ENCODE data around the gene HSPG2.
A peak's percentile ranks its signal among the peaks of the same experiment; 100 is the strongest.
"Not testable (repeated sequence)": the region's sequence is repeated elsewhere in the genome, so short reads cannot be mapped to it uniquely, and the experiment has no call there.

HSPG2 gene

DNA sequence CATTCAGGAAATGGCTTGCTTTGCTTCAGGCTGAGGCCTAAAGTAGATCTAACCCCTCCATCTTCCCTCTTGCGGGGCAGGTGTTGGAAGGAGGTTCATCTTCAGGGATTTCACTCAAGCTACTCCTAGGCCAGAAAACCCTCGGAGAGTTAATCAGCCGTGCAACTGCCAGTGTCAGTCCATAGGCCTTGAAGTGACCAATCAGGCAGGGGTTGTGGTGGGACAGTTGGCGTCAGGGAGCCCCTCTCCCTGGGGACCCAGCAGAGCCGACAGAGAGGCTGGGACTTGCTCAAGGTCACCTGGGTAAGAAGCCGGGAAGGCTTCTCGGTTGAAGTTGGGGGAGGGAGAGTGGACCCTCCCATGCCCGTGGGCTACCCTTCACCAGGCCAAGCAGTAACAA is 36.8 kb upstream of the HSPG2 start:
- not testable (repeated sequence) for H3K4me1 ChIP-seq (ENCODE audit: insufficient read depth, poor library complexity, severe bottlenecking); H3K9me3 ChIP-seq (ENCODE audit: severe bottlenecking); ATAC-seq (ENCODE audit: low read depth); H3K27me3 ChIP-seq (ENCODE audit: insufficient read depth, poor library complexity, severe bottlenecking); H3K4me3 ChIP-seq (ENCODE audit: severe bottlenecking); H3K27ac ChIP-seq (ENCODE audit: poor library complexity, severe bottlenecking); H3K36me3 ChIP-seq (ENCODE audit: low read depth); DNase-seq (ENCODE audit: low spot score)

DNA sequence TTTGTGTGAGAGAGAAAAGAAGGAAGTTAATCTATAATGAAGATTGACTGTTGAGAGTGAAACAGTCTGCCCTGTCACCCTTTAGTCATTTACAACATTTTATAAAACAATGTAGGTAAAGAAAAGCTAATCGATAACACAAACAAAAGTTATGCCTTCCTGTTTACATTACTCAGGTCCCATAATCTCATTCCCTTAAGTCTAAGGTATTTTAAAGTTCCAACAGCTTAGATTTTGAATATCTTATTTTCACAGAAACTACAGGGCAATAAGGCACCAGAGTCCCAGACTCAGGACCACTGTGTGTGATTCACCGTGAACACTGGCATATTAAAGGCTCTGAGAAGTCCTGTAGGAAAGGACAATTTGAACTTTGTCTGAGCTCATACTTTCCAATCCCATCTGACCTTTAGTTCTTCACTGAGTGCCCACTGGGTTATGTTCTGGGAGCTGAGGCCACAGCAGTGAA is 35.9 kb upstream of the HSPG2 start:
- H3K36me3 ChIP-seq (ENCODE audit: low read depth); DNase-seq (ENCODE audit: low spot score); ATAC-seq (ENCODE audit: low read depth); H3K27ac ChIP-seq (ENCODE audit: poor library complexity, severe bottlenecking); H3K4me1 ChIP-seq (ENCODE audit: insufficient read depth, poor library complexity, severe bottlenecking); H3K27me3 ChIP-seq (ENCODE audit: insufficient read depth, poor library complexity, severe bottlenecking); H3K4me3 ChIP-seq (ENCODE audit: severe bottlenecking); H3K9me3 ChIP-seq (ENCODE audit: severe bottlenecking): not testable (repeated sequence)

DNA sequence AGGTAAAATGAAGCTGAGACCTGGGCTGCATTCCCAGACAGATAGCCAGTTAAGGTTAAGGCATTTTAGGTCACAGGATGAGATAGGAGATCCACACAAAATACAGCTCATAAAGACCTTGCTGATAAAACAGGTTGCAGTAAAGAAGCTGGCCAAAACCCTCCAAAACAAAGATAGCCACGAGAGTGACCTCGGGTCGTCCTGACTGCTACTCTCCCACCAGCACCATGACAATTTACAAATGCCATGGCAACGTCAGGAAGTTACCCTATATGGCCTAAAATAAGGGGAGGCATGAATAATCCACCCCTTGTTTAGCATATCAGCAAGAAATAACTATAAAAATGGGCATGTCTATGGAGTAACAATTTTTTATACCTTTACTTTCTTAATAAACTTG is 33.4 kb upstream of the HSPG2 start:
- DNase-seq (ENCODE audit: low spot score), result not testable (repeated sequence)

DNA sequence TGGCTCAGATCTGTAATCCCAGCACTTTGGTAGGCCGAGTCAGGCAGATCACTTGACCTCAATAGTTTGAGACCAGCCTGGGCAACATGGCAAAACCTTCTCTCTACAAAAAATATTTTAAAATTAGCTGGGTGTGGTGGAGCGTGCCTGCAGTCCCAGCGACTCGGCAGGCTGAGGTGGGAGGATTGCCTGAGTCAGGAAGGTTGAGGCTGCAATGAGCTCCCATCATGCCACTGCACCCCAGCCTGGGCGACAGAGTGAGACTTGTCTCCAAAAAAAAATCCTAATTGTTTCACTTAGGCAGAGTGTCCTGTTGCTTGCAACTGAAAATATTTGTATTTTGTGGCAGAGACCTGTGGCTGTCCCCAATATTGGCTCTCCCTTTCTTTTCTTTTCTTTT is 32.0 kb upstream of the HSPG2 start:
- H3K9me3 ChIP-seq (ENCODE audit: severe bottlenecking); DNase-seq (ENCODE audit: low spot score); H3K27me3 ChIP-seq (ENCODE audit: insufficient read depth, poor library complexity, severe bottlenecking); H3K4me3 ChIP-seq (ENCODE audit: severe bottlenecking); ATAC-seq (ENCODE audit: low read depth); H3K27ac ChIP-seq (ENCODE audit: poor library complexity, severe bottlenecking); H3K36me3 ChIP-seq (ENCODE audit: low read depth): not testable (repeated sequence)
- H3K4me1 ChIP-seq (ENCODE audit: insufficient read depth, poor library complexity, severe bottlenecking), result peaks cover 14% of the 10 kb centered on the region

More for the DNA sequence above, 33.4 kb upstream of the HSPG2 start:
- H3K9me3 ChIP-seq (ENCODE audit: severe bottlenecking); ATAC-seq (ENCODE audit: low read depth); H3K27ac ChIP-seq (ENCODE audit: poor library complexity, severe bottlenecking); H3K27me3 ChIP-seq (ENCODE audit: insufficient read depth, poor library complexity, severe bottlenecking); H3K4me3 ChIP-seq (ENCODE audit: severe bottlenecking); H3K36me3 ChIP-seq (ENCODE audit: low read depth): not testable (repeated sequence)
- peaks cover 13% of the 10 kb centered on the region for H3K4me1 ChIP-seq (ENCODE audit: insufficient read depth, poor library complexity, severe bottlenecking)

DNA sequence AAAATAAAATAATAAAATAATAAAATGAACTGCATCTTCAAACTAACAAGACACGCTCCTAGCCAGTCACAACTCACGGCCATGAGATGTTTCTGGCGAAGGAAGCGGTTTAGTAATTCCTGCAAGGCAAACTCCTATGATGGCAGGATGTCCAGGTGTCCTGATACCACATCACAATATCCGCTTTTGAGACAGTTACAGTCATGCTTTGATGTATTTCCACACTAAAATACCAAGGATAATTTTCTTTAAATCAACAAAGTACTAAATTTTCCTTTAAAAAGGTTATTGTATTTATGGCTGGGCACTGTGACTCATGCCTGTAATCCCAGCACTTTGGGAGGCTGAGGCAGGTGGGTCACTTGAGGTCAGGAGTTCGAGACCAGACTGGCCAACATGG is 30.1 kb upstream of the HSPG2 start:
- ATAC-seq (ENCODE audit: low read depth); H3K27ac ChIP-seq (ENCODE audit: poor library complexity, severe bottlenecking); DNase-seq (ENCODE audit: low spot score); H3K27me3 ChIP-seq (ENCODE audit: insufficient read depth, poor library complexity, severe bottlenecking); H3K36me3 ChIP-seq (ENCODE audit: low read depth); H3K4me3 ChIP-seq (ENCODE audit: severe bottlenecking); H3K9me3 ChIP-seq (ENCODE audit: severe bottlenecking): not testable (repeated sequence)
- H3K4me1 ChIP-seq (ENCODE audit: insufficient read depth, poor library complexity, severe bottlenecking), result peaks cover 14% of the 10 kb centered on the region

DNA sequence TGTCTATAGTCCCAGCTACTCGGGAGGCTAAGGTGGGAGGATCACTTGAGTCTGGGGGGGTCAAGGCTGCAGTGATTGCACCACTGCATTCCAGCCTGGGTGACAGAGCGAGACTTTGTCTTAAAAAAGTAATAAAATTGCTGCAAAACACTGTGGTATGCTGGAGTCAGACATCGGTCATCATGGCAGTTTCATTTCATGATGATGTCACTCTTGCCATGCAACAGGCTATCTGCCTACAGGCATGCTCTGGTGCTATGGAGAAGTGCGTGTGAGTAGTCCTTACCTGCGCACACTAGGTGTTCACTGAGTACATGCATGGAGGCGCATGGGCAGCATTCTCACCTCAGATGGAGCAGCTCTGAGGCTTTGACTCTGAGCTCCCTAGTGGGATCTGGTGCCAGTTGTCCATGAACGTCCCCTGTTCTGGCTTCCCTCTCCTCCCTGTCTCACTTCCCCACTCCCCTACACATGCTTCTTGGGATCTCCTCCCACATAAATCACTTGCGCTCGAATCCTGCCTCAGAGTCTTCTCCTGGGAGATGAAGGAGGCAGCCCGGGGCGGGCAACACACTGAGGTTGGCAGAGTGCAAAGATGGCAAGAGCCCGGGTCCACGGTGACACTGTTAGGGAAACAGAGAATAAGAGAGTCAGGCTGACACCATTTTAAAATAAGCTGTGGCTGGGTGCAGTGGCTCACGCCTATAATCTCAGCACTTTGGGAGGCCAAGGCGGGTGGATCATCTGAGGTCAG is 29.3 kb upstream of the HSPG2 start:
- peaks cover 14% of the 10 kb centered on the region for H3K4me1 ChIP-seq (ENCODE audit: insufficient read depth, poor library complexity, severe bottlenecking)
- H3K4me3 ChIP-seq (ENCODE audit: severe bottlenecking), result no peak overlapping the region
- TF ChIP-seq, protein P1, sequence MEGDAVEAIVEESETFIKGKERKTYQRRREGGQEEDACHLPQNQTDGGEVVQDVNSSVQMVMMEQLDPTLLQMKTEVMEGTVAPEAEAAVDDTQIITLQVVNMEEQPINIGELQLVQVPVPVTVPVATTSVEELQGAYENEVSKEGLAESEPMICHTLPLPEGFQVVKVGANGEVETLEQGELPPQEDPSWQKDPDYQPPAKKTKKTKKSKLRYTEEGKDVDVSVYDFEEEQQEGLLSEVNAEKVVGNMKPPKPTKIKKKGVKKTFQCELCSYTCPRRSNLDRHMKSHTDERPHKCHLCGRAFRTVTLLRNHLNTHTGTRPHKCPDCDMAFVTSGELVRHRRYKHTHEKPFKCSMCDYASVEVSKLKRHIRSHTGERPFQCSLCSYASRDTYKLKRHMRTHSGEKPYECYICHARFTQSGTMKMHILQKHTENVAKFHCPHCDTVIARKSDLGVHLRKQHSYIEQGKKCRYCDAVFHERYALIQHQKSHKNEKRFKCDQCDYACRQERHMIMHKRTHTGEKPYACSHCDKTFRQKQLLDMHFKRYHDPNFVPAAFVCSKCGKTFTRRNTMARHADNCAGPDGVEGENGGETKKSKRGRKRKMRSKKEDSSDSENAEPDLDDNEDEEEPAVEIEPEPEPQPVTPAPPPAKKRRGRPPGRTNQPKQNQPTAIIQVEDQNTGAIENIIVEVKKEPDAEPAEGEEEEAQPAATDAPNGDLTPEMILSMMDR (IDR thresholded peaks at IDR 0.05; ENCODE audit: poor library complexity, severe bottlenecking), result no peak
- peak overlapping the region; percentile 11 for H3K27ac ChIP-seq (ENCODE audit: poor library complexity, severe bottlenecking)
- peak; percentile 82 for ATAC-seq (ENCODE audit: low read depth)
- H3K36me3 ChIP-seq (ENCODE audit: low read depth), result no peaks in the 10 kb centered on the region
- H3K27me3 ChIP-seq (ENCODE audit: insufficient read depth, poor library complexity, severe bottlenecking), result no peaks in the 10 kb centered on the region
- H3K9me3 ChIP-seq (ENCODE audit: severe bottlenecking), result no peaks in the 10 kb centered on the region
- DNase-seq (ENCODE audit: low spot score), result no peak

DNA sequence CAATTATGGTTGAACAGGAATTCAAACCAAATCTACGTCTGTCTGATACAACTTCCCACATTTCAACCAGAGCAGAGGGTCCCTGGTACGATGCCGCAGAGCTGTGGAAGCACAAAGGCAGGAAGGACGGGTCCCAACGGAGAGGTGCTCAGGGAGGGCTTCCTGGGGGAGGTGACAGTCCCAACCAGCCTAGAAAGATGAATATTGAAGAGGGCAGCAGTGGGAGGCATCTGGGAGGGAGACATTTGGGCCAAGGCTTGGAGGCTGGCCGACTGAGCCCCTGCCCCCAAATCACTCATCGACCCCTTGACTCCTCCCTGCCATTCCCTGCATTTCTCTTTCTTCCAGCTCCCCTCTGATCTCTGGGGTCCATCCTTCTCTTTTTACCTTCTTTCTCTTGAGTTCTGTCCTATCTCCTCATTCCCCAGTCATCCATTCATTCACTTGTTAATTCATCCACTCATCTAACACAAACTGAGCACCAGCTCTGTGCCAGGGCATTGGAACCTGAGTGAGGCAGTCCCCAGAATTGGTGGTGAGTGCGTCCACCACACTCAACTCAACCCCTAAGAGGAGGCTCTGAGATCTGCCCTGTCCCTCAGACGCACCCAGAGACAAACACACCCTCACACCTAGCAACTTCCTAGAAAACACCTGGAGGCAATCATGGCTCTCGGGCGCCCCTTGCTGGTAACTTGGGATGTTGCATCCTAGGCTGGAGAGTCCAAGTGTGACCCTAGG is 26.5 kb upstream of the HSPG2 start:
- TF ChIP-seq, protein P1 (IDR thresholded peaks at IDR 0.05; ENCODE audit: poor library complexity, severe bottlenecking), result peak; percentile 93
- no peaks in the 10 kb centered on the region for H3K9me3 ChIP-seq (ENCODE audit: severe bottlenecking)
- peaks cover 14% of the 10 kb centered on the region for H3K4me1 ChIP-seq (ENCODE audit: insufficient read depth, poor library complexity, severe bottlenecking)
- H3K27me3 ChIP-seq (ENCODE audit: insufficient read depth, poor library complexity, severe bottlenecking), result no peaks in the 10 kb centered on the region
- H3K27ac ChIP-seq (ENCODE audit: poor library complexity, severe bottlenecking), result no peak overlapping the region
- no peaks in the 10 kb centered on the region for H3K36me3 ChIP-seq (ENCODE audit: low read depth)
- peak; percentile 71 for ATAC-seq (ENCODE audit: low read depth)
- H3K4me3 ChIP-seq (ENCODE audit: severe bottlenecking), result no peak overlapping the region
- DNase-seq (ENCODE audit: low spot score), result no peak
